ENCODE data around the gene HACD3. TPM values are rescaled to one million over a fixed set of nuclear protein-coding genes. Genes with fewer than 3 reads are reported as not detected.

Gene HACD3
- total and polyA plus RNA-seq, 2 donors (not counting 1 experiment from before 2014, with no cell fraction given) = 4.5 to 18.8 TPM

- Histone ChIP-seq H3K9ac (ENCODE audit: low read length) (no peak overlapping the region), H3K27ac (ENCODE audit: low read length in 2 of 2) (peak overlapping the region in 1 of 2 donors; percentile 32), H4K20me1 (ENCODE audit: control insufficient read depth, insufficient read depth, low read length, poor library complexity, severe bottlenecking) (no peaks in the 10 kb centered on the region), H3K4me1 (ENCODE audit: control insufficient read depth in 2 of 2, insufficient read depth in 2 of 2, low read length in 2 of 2) (peaks cover 4 to 11% of the 10 kb centered on the region in 2 donors), H3K4me3 (ENCODE audit: control extremely low read depth in 1 of 5, extremely low read depth in 1 of 5, insufficient read depth in 1 of 5, low read depth in 2 of 5, low read length in 4 of 5) (no peak overlapping the region), H3K79me2 (ENCODE audit: control insufficient read depth, insufficient read depth, low read length) (no peaks in the 10 kb centered on the region), H3K27me3 (replicated peaks in 1 of 4; ENCODE audit: control extremely low read depth in 1 of 4, control insufficient read depth in 3 of 4, insufficient read depth in 4 of 4, low read length in 3 of 4) (no peaks in the 10 kb centered on the region), H3K9me3 (ENCODE audit: control extremely low read depth in 1 of 3, control insufficient read depth in 2 of 3, insufficient read depth in 1 of 3, low read length in 2 of 3) (no peaks in the 10 kb centered on the region), H2AFZ (ENCODE audit: insufficient read depth, low read depth, low read length, poor library complexity, severe bottlenecking) (no peak overlapping the region), H3K4me2 (replicated peaks; ENCODE audit: low read depth, low read length, poor library complexity, severe bottlenecking) (no peak overlapping the region), H3K36me3 (replicated peaks in 1 of 2; ENCODE audit: control extremely low read depth in 1 of 2, control insufficient read depth in 1 of 2, extremely low read depth in 1 of 2, insufficient read depth in 2 of 2, low read length in 1 of 2) (peaks cover 29 to 56% of the 10 kb centered on the region in 2 experiments)
- ChIA-PET CTCF (no interaction called here), POLR2A (no interaction called here)
- no peak overlapping the region for H3K4me3 Mint-ChIP-seq
- H3K4me1 Mint-ChIP-seq = peaks cover 16% of the 10 kb centered on the region
- intact Hi-C loops (cut with micrococcal nuclease) = no loop called here
- WGBS (ENCODE audit: insufficient coverage) = no CpG with 5 or more reads among the region's 1 CpG
- H3K27ac Mint-ChIP-seq = peak overlapping the region; percentile 62
- TF ChIP-seq EZH2 (IDR thresholded peaks at IDR 0.05; ENCODE audit: borderline replicate concordance, insufficient read depth, low read depth, low read length, poor library complexity, severe bottlenecking) (no peak), CTCF (IDR thresholded peaks at IDR 0.05) (no peak)
- DNase-seq (peak; percentile 31), ATAC-seq (ENCODE audit: low read depth) (no peak)
- no peaks in the 10 kb centered on the region for H3K27me3 Mint-ChIP-seq
- no peaks in the 10 kb centered on the region for H3K9me3 Mint-ChIP-seq (ENCODE audit: insufficient read depth)
Observed at GRCh38 chr15:65583701-65584100, 53.4 kb downstream of the HACD3 start.

DNA sequence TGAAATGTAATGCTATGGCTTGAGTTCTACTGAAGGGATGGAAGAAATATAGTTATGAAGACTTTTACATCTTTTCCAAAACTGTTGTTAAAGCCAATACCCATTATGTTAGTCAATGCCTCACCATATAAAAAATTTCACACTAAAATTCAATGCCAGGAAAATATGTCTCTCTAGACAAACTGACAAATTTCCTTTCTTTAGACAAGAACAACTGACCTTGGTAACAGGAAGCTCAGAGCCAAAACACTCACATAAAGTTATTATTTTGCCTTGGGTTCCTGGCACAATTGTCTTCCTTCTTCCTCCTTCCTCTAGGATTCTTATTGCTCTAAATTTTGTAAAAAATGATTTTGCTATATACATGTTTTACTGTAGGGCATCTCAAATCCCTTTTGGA lies 54.0 kb downstream of the HACD3 start:
- ChIA-PET POLR2A (no interaction called here), CTCF (interaction anchor here (0.6 to 1.2 kb wide), 2 partner anchors 12 to 715 kb away, joined by 3 to 5 read pairs; no protein-coding TSS in a partner anchor)
- peaks cover 16% of the 10 kb centered on the region for H3K4me1 Mint-ChIP-seq
- H3K27me3 Mint-ChIP-seq = no peaks in the 10 kb centered on the region
- H3K27ac Mint-ChIP-seq = peak overlapping the region; percentile 62
- no peaks in the 10 kb centered on the region for H3K9me3 Mint-ChIP-seq (ENCODE audit: insufficient read depth)
- H3K4me3 ChIP-seq (ENCODE audit: control extremely low read depth in 1 of 5, extremely low read depth in 1 of 5, insufficient read depth in 1 of 5, low read depth in 2 of 5, low read length in 4 of 5) = no peak overlapping the region
- no peak overlapping the region for H3K4me3 Mint-ChIP-seq
- TF ChIP-seq CTCF (IDR thresholded peaks at IDR 0.05) (no peak), EZH2 (IDR thresholded peaks at IDR 0.05; ENCODE audit: borderline replicate concordance, insufficient read depth, low read depth, low read length, poor library complexity, severe bottlenecking) (no peak)
- no peak for ATAC-seq (ENCODE audit: low read depth)
- H3K27ac ChIP-seq (ENCODE audit: low read length in 2 of 2) = peak overlapping the region in 1 of 2 donors; percentile 32
- DNase-seq = no peak
- no peaks in the 10 kb centered on the region for H3K9me3 ChIP-seq (ENCODE audit: control extremely low read depth in 1 of 3, control insufficient read depth in 2 of 3, insufficient read depth in 1 of 3, low read length in 2 of 3)
- peaks cover 4 to 11% of the 10 kb centered on the region in 2 donors for H3K4me1 ChIP-seq (ENCODE audit: control insufficient read depth in 2 of 2, insufficient read depth in 2 of 2, low read length in 2 of 2)
- H3K9ac ChIP-seq (ENCODE audit: low read length) = no peak overlapping the region
- no peaks in the 10 kb centered on the region for H3K27me3 ChIP-seq (replicated peaks in 1 of 4; ENCODE audit: control extremely low read depth in 1 of 4, control insufficient read depth in 3 of 4, insufficient read depth in 4 of 4, low read length in 3 of 4)
- no peaks in the 10 kb centered on the region for H4K20me1 ChIP-seq (ENCODE audit: control insufficient read depth, insufficient read depth, low read length, poor library complexity, severe bottlenecking)
- no peak overlapping the region for H3K4me2 ChIP-seq (replicated peaks; ENCODE audit: low read depth, low read length, poor library complexity, severe bottlenecking)
- no peaks in the 10 kb centered on the region for H3K79me2 ChIP-seq (ENCODE audit: control insufficient read depth, insufficient read depth, low read length)
- intact Hi-C loops (cut with micrococcal nuclease) = no loop called here
- H3K36me3 ChIP-seq (replicated peaks in 1 of 2; ENCODE audit: control extremely low read depth in 1 of 2, control insufficient read depth in 1 of 2, extremely low read depth in 1 of 2, insufficient read depth in 2 of 2, low read length in 1 of 2) = peaks cover 28 to 56% of the 10 kb centered on the region in 2 experiments
- H2AFZ ChIP-seq (ENCODE audit: insufficient read depth, low read depth, low read length, poor library complexity, severe bottlenecking) = no peak overlapping the region

All from B cell (primary cell).